Parathyroid adenoma (tissue), 2 donors: ENCODE measurements around the gene POLR2F.

Experiments
- H2AFZ ChIP-seq: fragments of 300-600 bp; sonication (generic); one replicate; pipeline ENCODE4 v1.7.0; 2017; ENCODE audit warnings: antibody characterized with exemption, mild to moderate bottlenecking
- H3K27ac ChIP-seq: fragments of 300-600 bp; sonication (generic); one replicate; pipeline ENCODE4 v1.7.0; 2017
- H3K27me3 ChIP-seq: fragments of 300-600 bp; sonication (generic); one replicate; pipeline ENCODE4 v1.7.0; 2017; ENCODE audit warnings: low read length; ENCODE audit not compliant: control insufficient read depth, insufficient read depth
- H3K36me3 ChIP-seq: fragments of 300-600 bp; sonication (generic); one replicate; pipeline ENCODE4 v1.7.0; 2017; ENCODE audit warnings: low read length; ENCODE audit not compliant: control insufficient read depth, insufficient read depth
- H3K4me1 ChIP-seq: fragments of 300-600 bp; sonication (generic); one replicate; pipeline ENCODE4 v1.7.0; 2017; ENCODE audit warnings: control low read depth
- H3K4me2 ChIP-seq: fragments of 300-600 bp; sonication (generic); one replicate; pipeline ENCODE4 v1.7.0; 2017; ENCODE audit warnings: low read length
- H3K4me3 ChIP-seq: fragments of 300-600 bp; sonication (generic); one replicate; pipeline ENCODE4 v1.7.0; 2017; ENCODE audit warnings: low read depth, low read length
- H3K79me2 ChIP-seq: fragments of 300-600 bp; sonication (generic); one replicate; pipeline ENCODE4 v1.7.0; 2017; ENCODE audit warnings: control low read depth
- H3K9ac ChIP-seq: fragments of 300-600 bp; sonication (generic); one replicate; pipeline ENCODE4 v1.7.0; 2017; ENCODE audit warnings: mild to moderate bottlenecking
- H3K9me3 ChIP-seq: fragments of 300-600 bp; sonication (generic); one replicate; pipeline ENCODE4 v1.7.0; 2017; ENCODE audit warnings: low read length; ENCODE audit not compliant: control insufficient read depth
- TF ChIP-seq, protein P1 (sequence below): fragments of 300-600 bp; sonication (generic); IDR thresholded peaks from one replicate; pipeline ENCODE4 v1.7.0; 2017; ENCODE audit warnings: antibody characterized with exemption, mild to moderate bottlenecking
- donor health status: primary hyperparathyroidism.

POLR2F gene

DNA sequence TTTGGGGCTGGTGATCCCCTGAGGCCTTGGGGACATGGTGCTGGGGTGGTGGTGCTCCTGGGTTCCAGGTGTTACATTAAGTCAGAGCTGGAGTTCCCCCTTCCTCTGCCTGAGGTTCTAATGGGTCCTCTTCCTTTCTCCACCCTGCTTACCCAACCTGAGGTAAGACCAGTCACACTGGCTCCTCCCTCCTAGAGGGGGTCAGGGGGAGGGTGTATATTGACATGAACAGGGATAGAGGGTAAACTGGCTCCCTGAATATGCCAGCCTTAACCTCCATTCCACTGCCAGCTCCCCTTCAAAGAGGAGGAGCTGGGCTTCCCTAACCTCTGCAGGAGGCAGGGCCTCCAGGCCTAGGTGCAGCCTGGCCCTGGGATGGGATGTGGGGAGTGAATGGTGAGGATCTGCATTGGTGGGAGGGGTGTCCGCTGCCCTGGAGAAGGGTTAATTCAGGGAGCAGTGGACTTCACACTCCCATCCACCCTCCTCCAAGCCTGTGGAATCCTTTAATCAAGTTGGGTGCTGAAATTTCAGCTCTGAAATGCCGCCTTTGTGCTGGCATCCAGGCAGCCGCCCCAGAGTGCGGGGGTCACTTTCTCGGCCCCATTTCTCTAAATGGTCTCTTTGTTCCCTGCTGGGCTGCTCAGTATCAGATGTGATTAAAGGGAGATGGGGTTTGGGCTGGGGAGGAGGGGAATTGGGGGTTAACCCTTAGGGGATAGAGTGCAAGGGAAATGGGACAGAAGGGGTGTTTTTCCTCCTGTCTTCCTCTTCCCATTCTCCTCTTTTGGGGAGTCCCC, 15.2 kb downstream of the POLR2F start:
- no peaks in the 10 kb centered on the region for H3K4me1 ChIP-seq
- no peaks in the 10 kb centered on the region for H3K79me2 ChIP-seq
- H3K9me3 ChIP-seq: no peaks in the 10 kb centered on the region
- TF ChIP-seq, protein P1, sequence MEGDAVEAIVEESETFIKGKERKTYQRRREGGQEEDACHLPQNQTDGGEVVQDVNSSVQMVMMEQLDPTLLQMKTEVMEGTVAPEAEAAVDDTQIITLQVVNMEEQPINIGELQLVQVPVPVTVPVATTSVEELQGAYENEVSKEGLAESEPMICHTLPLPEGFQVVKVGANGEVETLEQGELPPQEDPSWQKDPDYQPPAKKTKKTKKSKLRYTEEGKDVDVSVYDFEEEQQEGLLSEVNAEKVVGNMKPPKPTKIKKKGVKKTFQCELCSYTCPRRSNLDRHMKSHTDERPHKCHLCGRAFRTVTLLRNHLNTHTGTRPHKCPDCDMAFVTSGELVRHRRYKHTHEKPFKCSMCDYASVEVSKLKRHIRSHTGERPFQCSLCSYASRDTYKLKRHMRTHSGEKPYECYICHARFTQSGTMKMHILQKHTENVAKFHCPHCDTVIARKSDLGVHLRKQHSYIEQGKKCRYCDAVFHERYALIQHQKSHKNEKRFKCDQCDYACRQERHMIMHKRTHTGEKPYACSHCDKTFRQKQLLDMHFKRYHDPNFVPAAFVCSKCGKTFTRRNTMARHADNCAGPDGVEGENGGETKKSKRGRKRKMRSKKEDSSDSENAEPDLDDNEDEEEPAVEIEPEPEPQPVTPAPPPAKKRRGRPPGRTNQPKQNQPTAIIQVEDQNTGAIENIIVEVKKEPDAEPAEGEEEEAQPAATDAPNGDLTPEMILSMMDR: no peak
- H3K27ac ChIP-seq: no peak overlapping the region
- H3K36me3 ChIP-seq: no peaks in the 10 kb centered on the region
- no peak overlapping the region for H3K4me3 ChIP-seq
- no peak overlapping the region for H3K9ac ChIP-seq
- H2AFZ ChIP-seq: no peak overlapping the region
- no peak overlapping the region for H3K4me2 ChIP-seq
- no peaks in the 10 kb centered on the region for H3K27me3 ChIP-seq

DNA sequence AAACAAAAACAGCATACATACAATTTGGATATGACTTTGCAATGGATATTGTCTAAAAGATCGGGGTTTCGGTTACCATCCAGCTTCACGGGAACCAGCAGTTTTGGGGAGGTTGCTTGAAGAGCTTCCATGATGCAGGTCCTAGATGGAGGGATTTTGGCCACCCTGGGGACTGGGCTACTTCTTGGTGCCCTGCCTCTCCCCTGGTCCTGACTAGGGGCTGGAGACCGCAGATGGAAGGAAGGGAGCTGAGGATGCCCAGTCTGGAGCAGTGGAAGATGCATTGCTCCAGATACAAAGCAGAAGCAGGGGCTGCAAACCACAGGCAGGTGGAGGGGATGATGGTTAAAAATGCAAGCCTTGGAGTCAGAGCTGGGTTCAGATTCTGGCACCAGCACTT, 17.4 kb downstream of the POLR2F start:
- H3K4me2 ChIP-seq: no peak overlapping the region
- no peaks in the 10 kb centered on the region for H3K9me3 ChIP-seq
- no peak overlapping the region for H2AFZ ChIP-seq
- no peak overlapping the region for H3K4me3 ChIP-seq
- H3K27me3 ChIP-seq: no peaks in the 10 kb centered on the region
- no peaks in the 10 kb centered on the region for H3K36me3 ChIP-seq
- H3K9ac ChIP-seq: no peak overlapping the region
- H3K27ac ChIP-seq: no peak overlapping the region
- TF ChIP-seq, protein P1: no peak
- no peaks in the 10 kb centered on the region for H3K4me1 ChIP-seq
- no peaks in the 10 kb centered on the region for H3K79me2 ChIP-seq

DNA sequence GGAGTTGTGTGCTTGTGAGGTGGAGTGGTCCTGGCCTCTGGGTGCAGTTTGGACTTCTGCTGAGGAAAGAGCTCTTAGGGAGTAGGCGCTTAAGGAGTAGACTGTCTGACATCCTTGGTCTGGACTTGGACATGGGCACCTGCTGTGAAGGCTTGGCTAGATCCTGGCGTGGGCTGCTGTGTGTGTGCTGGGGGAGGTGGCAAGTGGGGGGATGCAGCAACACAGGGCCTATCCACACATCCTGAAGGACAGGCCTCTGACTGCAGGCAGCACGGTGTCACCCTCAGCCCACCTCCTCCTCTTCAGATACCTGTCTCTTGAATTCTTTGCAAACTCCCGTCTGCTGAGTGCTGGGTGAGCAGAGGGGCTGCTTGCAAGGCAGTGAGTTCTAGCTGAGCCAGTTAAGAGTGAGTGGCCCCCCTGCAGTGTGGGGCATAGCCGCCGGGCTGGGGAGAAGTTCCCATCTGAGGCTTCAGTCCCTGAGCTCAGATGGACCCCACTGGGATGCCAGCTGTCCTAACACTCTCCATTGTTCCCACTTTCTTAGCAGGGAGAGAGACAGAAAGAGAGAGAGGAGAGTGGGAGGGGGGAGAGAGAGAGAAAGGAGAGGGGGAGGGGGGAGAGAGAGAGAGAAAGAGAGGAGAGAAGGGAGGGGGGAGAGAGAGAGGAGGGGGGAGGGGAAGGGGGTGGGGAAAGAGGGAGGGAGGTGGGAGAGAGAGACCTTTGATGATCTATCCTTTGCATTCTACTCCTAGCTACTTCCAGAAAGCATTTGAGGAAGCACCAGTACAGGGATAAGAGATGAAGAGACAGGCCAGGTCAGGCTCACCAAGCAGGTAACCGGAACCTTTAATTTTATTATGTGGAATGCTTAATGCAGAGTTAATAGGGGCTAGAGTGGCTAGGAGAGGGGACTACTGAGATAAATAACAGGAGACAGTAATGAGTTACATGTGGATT, 18.3 kb downstream of the POLR2F start:
- Histone ChIP-seq H3K9me3 (no peaks in the 10 kb centered on the region), H2AFZ (no peak overlapping the region), H3K36me3 (no peaks in the 10 kb centered on the region), H3K79me2 (no peaks in the 10 kb centered on the region), H3K27me3 (no peaks in the 10 kb centered on the region), H3K9ac (no peak overlapping the region), H3K27ac (no peak overlapping the region), H3K4me1 (no peaks in the 10 kb centered on the region), H3K4me3 (no peak overlapping the region), H3K4me2 (no peak overlapping the region)
- TF ChIP-seq, protein P1: no peak

DNA sequence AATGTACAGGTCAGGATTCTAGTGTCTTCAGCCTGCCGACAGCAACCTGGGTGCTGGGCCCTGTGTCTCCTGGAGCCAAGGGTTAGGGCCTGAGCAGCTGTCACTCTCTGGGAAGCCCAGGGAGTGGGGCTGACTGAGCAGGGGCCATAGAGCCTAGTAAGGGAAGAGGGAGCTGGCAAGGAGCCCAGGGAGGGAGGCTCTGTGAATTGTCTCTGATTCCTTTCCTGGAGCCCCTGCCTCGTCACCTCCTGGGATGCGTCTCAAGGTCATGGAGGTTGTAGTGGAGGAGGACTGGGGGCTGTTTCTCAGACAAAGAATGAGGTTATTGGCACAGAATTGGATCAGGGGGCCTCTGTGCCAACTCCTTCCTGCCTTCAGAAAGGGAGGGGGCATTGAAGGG, 19.0 kb downstream of the POLR2F start:
- Histone ChIP-seq H3K9ac (no peak overlapping the region), H3K79me2 (no peaks in the 10 kb centered on the region), H2AFZ (no peak overlapping the region), H3K27me3 (no peaks in the 10 kb centered on the region), H3K27ac (no peak overlapping the region), H3K4me1 (no peaks in the 10 kb centered on the region), H3K9me3 (no peaks in the 10 kb centered on the region), H3K4me2 (no peak overlapping the region), H3K36me3 (no peaks in the 10 kb centered on the region), H3K4me3 (no peak overlapping the region)
- TF ChIP-seq, protein P1: no peak
